GM23338 (cell line): ENCODE results near the gene GH1.
"Not testable (repeated sequence)": the region's sequence is repeated elsewhere in the genome, so short reads cannot be mapped to it uniquely, and the experiment has no call there.

Experiments used
- CTCF ChIP-seq, 2 experiments: fragments of 200-600 bp in 1 of 2; sonication (generic) in 1 of 2; conservative IDR thresholded peaks; 2 replicates each; pipeline versions ENCODE4 v1.5.1 to v1.6.1; 2016 to 2017; ENCODE audit warnings: antibody characterized with exemption in 2 of 2, low read depth in 2 of 2, mild to moderate bottlenecking in 2 of 2, moderate library complexity in 1 of 2
- EZH2 ChIP-seq: fragments of 200-600 bp; sonication (generic); IDR thresholded peaks from one replicate; pipeline ENCODE4 v1.8.0; 2017; ENCODE audit warnings: antibody characterized with exemption, mild to moderate bottlenecking, low read depth; ENCODE audit not compliant: unreplicated experiment
- EZH2phosphoT487 ChIP-seq: fragments of 200-600 bp; sonication (generic); IDR thresholded peaks from one replicate; pipeline ENCODE4 v1.8.1; 2018; ENCODE audit warnings: antibody characterized with exemption; ENCODE audit not compliant: unreplicated experiment
- JUNB ChIP-seq: IDR thresholded peaks from one replicate; pipeline ENCODE4 v1.6.1; 2016; ENCODE audit warnings: antibody characterized with exemption; ENCODE audit not compliant: unreplicated experiment
- NANOG ChIP-seq: IDR thresholded peaks from 2 replicates; pipeline ENCODE4 v1.6.1; 2016; ENCODE audit warnings: antibody characterized with exemption, borderline replicate concordance
- POLR2AphosphoS5 ChIP-seq: IDR thresholded peaks from 2 replicates; pipeline ENCODE4 v1.6.1; 2016; ENCODE audit warnings: antibody characterized with exemption, low read depth
- REST ChIP-seq: IDR thresholded peaks from one replicate; pipeline ENCODE4 v1.6.1; 2018; ENCODE audit warnings: antibody characterized with exemption; ENCODE audit not compliant: unreplicated experiment
- ZNF331 ChIP-seq: fragments of 250-450 bp; sonication (Bioruptor Pico); IDR thresholded peaks from 2 replicates; pipeline ENCODE4 v1.5.0; 2020; ENCODE audit warnings: low read depth, mild to moderate bottlenecking, moderate library complexity
- ZNF462 ChIP-seq: fragments of 250-450 bp; sonication (Bioruptor Pico); IDR thresholded peaks from 2 replicates; pipeline ENCODE4 v1.5.0; 2020; ENCODE audit warnings: mild to moderate bottlenecking, moderate library complexity
- TF ChIP-seq, protein P1 (sequence below): IDR thresholded peaks from 2 replicates; pipeline ENCODE4 v1.6.1; 2016; ENCODE audit warnings: antibody characterized with exemption

DNA sequence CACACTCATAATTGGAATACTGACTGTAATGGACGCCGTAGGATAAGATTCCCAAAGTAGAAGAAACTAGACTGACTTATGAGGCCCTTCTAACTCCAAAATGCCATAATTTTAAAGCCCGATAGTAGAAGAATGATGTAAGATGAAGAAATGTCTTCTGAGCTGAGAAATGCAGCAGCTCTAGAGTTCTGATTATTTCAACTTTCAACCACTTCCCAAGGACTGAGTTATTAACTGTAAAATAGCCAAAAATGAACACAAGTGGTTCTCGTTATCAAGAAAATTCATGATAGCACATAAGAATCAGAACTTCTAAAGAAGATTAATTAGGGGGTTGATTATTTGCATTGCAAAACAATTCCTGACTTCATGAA, 48.4 kb downstream of the GH1 start:
- not testable (repeated sequence) for TF ChIP-seq CTCF (conservative IDR thresholded peaks at IDR 0.05; ENCODE audit: low read depth in 2 of 2); REST; EZH2; ZNF331 (CRISPR knock-in tag); EZH2phosphoT487; JUNB; POLR2AphosphoS5; NANOG; ZNF462
- TF ChIP-seq, protein P1, sequence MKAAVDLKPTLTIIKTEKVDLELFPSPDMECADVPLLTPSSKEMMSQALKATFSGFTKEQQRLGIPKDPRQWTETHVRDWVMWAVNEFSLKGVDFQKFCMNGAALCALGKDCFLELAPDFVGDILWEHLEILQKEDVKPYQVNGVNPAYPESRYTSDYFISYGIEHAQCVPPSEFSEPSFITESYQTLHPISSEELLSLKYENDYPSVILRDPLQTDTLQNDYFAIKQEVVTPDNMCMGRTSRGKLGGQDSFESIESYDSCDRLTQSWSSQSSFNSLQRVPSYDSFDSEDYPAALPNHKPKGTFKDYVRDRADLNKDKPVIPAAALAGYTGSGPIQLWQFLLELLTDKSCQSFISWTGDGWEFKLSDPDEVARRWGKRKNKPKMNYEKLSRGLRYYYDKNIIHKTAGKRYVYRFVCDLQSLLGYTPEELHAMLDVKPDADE = not testable (repeated sequence)
